Endodermal cell (in vitro differentiated cells): Measurements from ENCODE around the gene IP6K3. TPM values are rescaled to one million over a fixed set of nuclear protein-coding genes. Genes with fewer than 3 reads are reported as not detected.

ENCODE experiments used
- DNase-seq: peaks from one replicate; pipeline ENCODE4 v3.0.0-alpha.2; 2017
- H3K27ac ChIP-seq: 2 replicates; pipeline ENCODE4 v1.5.1; 2013; ENCODE audit warnings: mild to moderate bottlenecking, low read depth, low read length, moderate library complexity
- H3K27me3 ChIP-seq: 2 replicates; pipeline ENCODE4 v1.6.1; 2013; ENCODE audit warnings: mild to moderate bottlenecking, low read length, moderate library complexity; ENCODE audit not compliant: insufficient read depth, control insufficient read depth, poor library complexity, severe bottlenecking
- H3K36me3 ChIP-seq: 2 replicates; pipeline ENCODE4 v1.7.0; 2013; ENCODE audit warnings: mild to moderate bottlenecking, low read length, moderate library complexity; ENCODE audit not compliant: control insufficient read depth, insufficient read depth
- H3K4me1 ChIP-seq: one replicate; pipeline ENCODE4 v1.7.0; 2013; ENCODE audit warnings: low read length; ENCODE audit not compliant: control insufficient read depth, insufficient read depth
- H3K4me3 ChIP-seq: 2 replicates; pipeline ENCODE4 v1.5.1; 2013; ENCODE audit warnings: mild to moderate bottlenecking, low read length, moderate library complexity
- H3K9ac ChIP-seq: 2 replicates; pipeline ENCODE4 v1.6.1; 2013; ENCODE audit warnings: mild to moderate bottlenecking, low read length, moderate library complexity; ENCODE audit not compliant: poor library complexity, severe bottlenecking; ENCODE audit errors: extremely low read depth
- H3K9me3 ChIP-seq: 2 replicates; pipeline ENCODE4 v1.6.1; 2013; ENCODE audit warnings: mild to moderate bottlenecking, low read length, moderate library complexity; ENCODE audit not compliant: control insufficient read depth
- H3K27ac Mint-ChIP-seq: 2 replicates; pipeline ENCODE4 v1.8.0; 2020; ENCODE audit warnings: mixed read lengths
- H3K27me3 Mint-ChIP-seq: 2 replicates; pipeline ENCODE4 v1.8.0; 2021; ENCODE audit warnings: mild to moderate bottlenecking, mixed read lengths; ENCODE audit not compliant: insufficient read depth
- H3K36me3 Mint-ChIP-seq: 2 replicates; pipeline ENCODE4 v1.8.0; 2020; ENCODE audit warnings: low read depth, mixed read lengths
- H3K4me1 Mint-ChIP-seq: 2 replicates; pipeline ENCODE4 v1.8.0; 2020; ENCODE audit warnings: mixed read lengths
- H3K4me3 Mint-ChIP-seq: 2 replicates; pipeline ENCODE4 v1.8.0; 2020; ENCODE audit warnings: mild to moderate bottlenecking, moderate library complexity, mixed read lengths
- H3K9me3 Mint-ChIP-seq: 2 replicates; pipeline ENCODE4 v1.8.0; 2020; ENCODE audit warnings: mild to moderate bottlenecking, mixed read lengths
- CTCF ChIP-seq: fragments of 200-600 bp; sonication (generic); conservative IDR thresholded peaks from 2 replicates; pipeline ENCODE4 v1.5.0; 2021; ENCODE audit warnings: antibody characterized with exemption, mild to moderate bottlenecking
- WGBS, 2 experiments: methylation state at CpG; one replicate each; pipeline versions ENCODE4 v1.1.5 to v1.1.7; 2013; ENCODE audit warnings: missing lambda C conversion rate in 2 of 2, mixed read lengths in 1 of 2; ENCODE audit not compliant: insufficient coverage in 1 of 2, insufficient read length in 1 of 2; 5-methylcytosine and 5-hydroxymethylcytosine counted together
- total RNA-seq, 2 donors: library from RNA; stranded (reverse); fragmentation: NEBNext Ultra II Directional in 1 of 2; extraction: Animal tissue kit (Norgen Biotek cat#: 25700) in 1 of 2; gene quantifications; 2 replicates in 1 of 2; 3 replicates in 1 of 2; pipeline ENCODE4 v1.2.1, GENCODE V29; 2021

The IP6K3 gene
- total RNA-seq, 2 donors from 2014 or later = not detected

DNA sequence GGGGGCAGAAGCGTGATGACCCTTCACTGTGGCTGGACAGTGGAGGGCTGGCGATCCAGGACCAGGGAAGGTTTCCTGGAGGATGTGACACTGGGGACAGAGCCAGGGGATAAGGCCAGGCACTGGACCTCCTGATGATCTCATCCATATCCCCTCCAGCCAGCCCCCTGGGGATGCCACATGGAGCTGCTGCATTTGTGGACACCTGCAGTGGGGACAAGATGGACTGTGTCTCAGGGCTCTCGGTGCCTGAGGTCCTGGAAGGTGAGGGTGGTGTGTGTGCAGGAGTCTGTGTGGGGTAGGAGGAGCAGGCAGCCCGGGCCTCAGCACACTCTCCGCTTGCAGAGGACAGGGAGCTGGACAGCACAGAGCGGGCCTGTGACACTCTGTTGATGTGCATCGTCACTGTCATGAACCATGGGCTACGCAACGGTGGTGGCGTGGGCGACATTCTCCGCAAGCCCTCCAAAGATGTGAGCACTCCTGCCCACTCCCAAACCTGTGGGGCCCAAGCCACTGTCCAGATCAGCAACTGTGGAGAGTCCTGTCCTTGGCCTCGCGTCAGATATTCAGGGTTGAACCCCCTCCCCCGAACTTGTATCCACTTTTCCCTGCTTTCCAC, 55.1 kb downstream of the IP6K3 start:
- H3K27ac Mint-ChIP-seq = peak overlapping the region; percentile 53
- H3K36me3 Mint-ChIP-seq = peaks cover 56% of the 10 kb centered on the region
- no peaks in the 10 kb centered on the region for H3K27me3 ChIP-seq
- no peak for TF ChIP-seq CTCF
- no peaks in the 10 kb centered on the region for H3K27me3 Mint-ChIP-seq
- H3K4me1 Mint-ChIP-seq = peaks cover 15% of the 10 kb centered on the region
- 96 to 99% methylated on average over 12 to 15 of the region's 15 CpGs for WGBS, 2 experiments
- H3K9ac ChIP-seq = no peak overlapping the region
- H3K9me3 ChIP-seq = no peaks in the 10 kb centered on the region
- peaks cover 34% of the 10 kb centered on the region for H3K36me3 ChIP-seq
- no peak for DNase-seq
- H3K27ac ChIP-seq = no peak overlapping the region
- no peak overlapping the region for H3K4me3 Mint-ChIP-seq
- H3K9me3 Mint-ChIP-seq = no peaks in the 10 kb centered on the region
- H3K4me1 ChIP-seq = peaks cover 6% of the 10 kb centered on the region
- H3K4me3 ChIP-seq = no peak overlapping the region

GRCh38 chr6:33690766-33691165, 55.9 kb downstream of the IP6K3 start:
- no peak overlapping the region for H3K27ac Mint-ChIP-seq
- no peak for DNase-seq
- Histone ChIP-seq H3K27me3 (no peaks in the 10 kb centered on the region), H3K4me3 (no peak overlapping the region), H3K36me3 (peaks cover 26% of the 10 kb centered on the region), H3K4me1 (peaks cover 6% of the 10 kb centered on the region), H3K9ac (no peak overlapping the region), H3K27ac (no peak overlapping the region), H3K9me3 (no peaks in the 10 kb centered on the region)
- no peak for TF ChIP-seq CTCF
- H3K4me1 Mint-ChIP-seq = peaks cover 15% of the 10 kb centered on the region
- H3K36me3 Mint-ChIP-seq = peaks cover 55% of the 10 kb centered on the region
- no peaks in the 10 kb centered on the region for H3K9me3 Mint-ChIP-seq
- no peaks in the 10 kb centered on the region for H3K27me3 Mint-ChIP-seq
- H3K4me3 Mint-ChIP-seq = no peak overlapping the region
- WGBS, 2 experiments = 93 to 96% methylated on average over 9 to 13 of the region's 13 CpGs

GRCh38 chr6:33689879-33690278, 56.8 kb downstream of the IP6K3 start:
- WGBS, 2 experiments = 92 to 100% methylated on average over 1 to 10 of the region's 10 CpGs
- Histone ChIP-seq H3K27me3 (no peaks in the 10 kb centered on the region), H3K9me3 (no peaks in the 10 kb centered on the region), H3K9ac (no peak overlapping the region), H3K27ac (no peak overlapping the region), H3K4me3 (no peak overlapping the region), H3K36me3 (peaks cover 17% of the 10 kb centered on the region), H3K4me1 (peaks cover 6% of the 10 kb centered on the region)
- no peaks in the 10 kb centered on the region for H3K9me3 Mint-ChIP-seq
- peaks cover 15% of the 10 kb centered on the region for H3K4me1 Mint-ChIP-seq
- no peak overlapping the region for H3K4me3 Mint-ChIP-seq
- peaks cover 58% of the 10 kb centered on the region for H3K36me3 Mint-ChIP-seq
- no peak for TF ChIP-seq CTCF
- no peak overlapping the region for H3K27ac Mint-ChIP-seq
- H3K27me3 Mint-ChIP-seq = no peaks in the 10 kb centered on the region
- DNase-seq = no peak
